Panc1 (cell line): ENCODE data around the gene AMER2. TPM values are rescaled to one million over a fixed set of nuclear protein-coding genes. Genes with fewer than 3 reads are reported as not detected.

Source experiments
- ATAC-seq: fragments of 200-7000 bp; cut with Tn5 transposase; 2 replicates; pipeline ENCODE4 v1.9.1; 2020; ENCODE audit warnings: mild to moderate bottlenecking, moderate library complexity
- BruUV-seq: library from RNA; stranded (reverse); fragments of 400-500 nt; replicated peaks from 2 replicates; lab custom pipeline; 2021; lab: Mats Ljungman, UMichigan
- CTCF ChIA-PET: fragments of 300-600 bp; sonication (Branson Sonifier 250); formaldehyde crosslinking; loops from one replicate; lab custom pipeline; 2022; ENCODE audit warnings: antibody characterized with exemption; lab: Charles Lee
- POLR2A ChIA-PET: fragments of 300-600 bp; sonication (Branson Sonifier 250); formaldehyde crosslinking; loops from one replicate; lab custom pipeline; 2022; ENCODE audit warnings: antibody characterized with exemption; lab: Charles Lee
- DNase-seq: peaks from one replicate; pipeline ENCODE4 v3.0.0-alpha.2; 2010; ENCODE audit warnings: low read depth, low spot score
- H3K27ac ChIP-seq: 2 replicates; pipeline ENCODE4 v1.5.1; 2011; ENCODE audit warnings: mild to moderate bottlenecking, low read length, inconsistent platforms
- H3K27me3 ChIP-seq: fragments of 200-500 bp; sonication (Bioruptor generic); 2 replicates; pipeline ENCODE4 v1.6.0; 2014; ENCODE audit warnings: low read length, inconsistent platforms; ENCODE audit not compliant: control insufficient read depth, insufficient read depth
- H3K36me3 ChIP-seq: fragments of 200-500 bp; sonication (Bioruptor generic); 2 replicates; pipeline ENCODE4 v1.5.1; 2014; ENCODE audit warnings: inconsistent platforms, mild to moderate bottlenecking, low read length, moderate library complexity; ENCODE audit not compliant: control insufficient read depth, insufficient read depth
- H3K4me1 ChIP-seq: 2 replicates; pipeline ENCODE4 v1.5.1; 2011; ENCODE audit warnings: inconsistent platforms, mild to moderate bottlenecking, low read length, moderate library complexity; ENCODE audit not compliant: control insufficient read depth, insufficient read depth
- H3K4me3 ChIP-seq, 2 experiments: 2 replicates each; pipeline ENCODE4 v1.5.1; 2011 to 2012; ENCODE audit warnings: low read depth in 2 of 2, low read length in 2 of 2, mild to moderate bottlenecking in 2 of 2, inconsistent platforms in 1 of 2, moderate library complexity in 1 of 2
- H3K9me3 ChIP-seq: fragments of 200-500 bp; sonication (Bioruptor generic); 2 replicates; pipeline ENCODE4 v1.5.1; 2014; ENCODE audit warnings: low read depth, mild to moderate bottlenecking, inconsistent platforms, low read length, moderate library complexity; ENCODE audit not compliant: control insufficient read depth, insufficient read depth
- CTCF ChIP-seq: fragments of 450-650 bp; IDR thresholded peaks from 2 replicates; pipeline ENCODE4 v1.5.1; 2017; ENCODE audit warnings: mild to moderate bottlenecking
- POLR2AphosphoS5 ChIP-seq: IDR thresholded peaks from 2 replicates; pipeline ENCODE4 v1.6.1; 2012; ENCODE audit warnings: mild to moderate bottlenecking, low read depth, low read length, moderate library complexity
- SIN3A ChIP-seq: IDR thresholded peaks from 2 replicates; pipeline ENCODE4 v1.6.1; 2012; ENCODE audit warnings: low read depth, mild to moderate bottlenecking, low read length, moderate library complexity, borderline replicate concordance; ENCODE audit not compliant: insufficient read depth
- TCF7L2 ChIP-seq: IDR thresholded peaks from 2 replicates; pipeline ENCODE4 v1.6.1; 2011; ENCODE audit warnings: mild to moderate bottlenecking, low read depth, low read length, inconsistent platforms
- in situ Hi-C: cut with HindIII; loops from 2 replicates; pipeline ENCODE4 v1.10.0; 2016; ENCODE audit warnings: low sequenced_read_pairs, low pct_unique_long_range_greater_than_20kb
- intact Hi-C: fragments of 100-400 bp; cut with micrococcal nuclease; formaldehyde crosslinking; loops from one replicate; pipeline ENCODE4 v1.10.0; 2022; ENCODE audit not compliant: unreplicated experiment
- total RNA-seq: library from RNA; stranded (reverse); gene quantifications from one replicate; pipeline ENCODE4 v1.2.1, GENCODE V29; 2021; ENCODE audit not compliant: unreplicated experiment
- TF ChIP-seq, protein P1 (sequence below), 2 experiments: IDR thresholded peaks; 2 replicates each; pipeline ENCODE4 v1.6.1; 2011 to 2012; ENCODE audit warnings: low read depth in 2 of 2, control low read depth in 1 of 2, low read length in 1 of 2, mild to moderate bottlenecking in 1 of 2, moderate library complexity in 1 of 2; ENCODE audit not compliant: insufficient read depth in 1 of 2

AMER2 gene
- total RNA-seq, 1 experiment from 2014 or later = not detected

DNA sequence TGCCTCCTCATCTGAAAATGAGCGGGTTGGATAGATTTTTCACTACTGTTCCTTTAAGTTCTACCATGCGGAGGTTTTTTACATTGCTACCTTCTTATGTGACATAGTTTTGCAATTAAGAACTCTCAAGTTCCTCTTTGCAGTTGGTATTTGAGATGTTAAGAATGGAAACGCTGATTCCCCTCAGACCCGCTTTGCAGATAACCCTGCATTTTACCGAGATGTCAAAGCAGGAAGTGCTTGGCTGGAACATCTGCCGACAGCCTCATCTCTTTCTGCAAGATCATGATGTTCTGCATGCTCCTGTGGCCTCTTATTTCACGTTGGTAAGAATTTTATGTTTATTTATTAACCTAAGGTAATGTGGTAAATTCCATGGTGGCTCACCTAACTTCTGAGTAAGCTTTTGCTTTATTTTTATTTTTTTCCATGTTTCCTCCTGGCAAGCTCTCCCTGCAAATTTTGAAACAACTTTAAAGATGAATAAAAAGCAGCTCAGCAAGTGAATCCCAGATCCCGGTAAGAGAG, 53.6 kb downstream of the AMER2 start:
- no peaks in the 10 kb centered on the region for H3K36me3 ChIP-seq
- DNase-seq = no peak
- no TSS peak for BruUV-seq
- TF ChIP-seq CTCF (no peak), POLR2AphosphoS5 (no peak), TCF7L2 (no peak), SIN3A (no peak)
- TF ChIP-seq, protein P1, sequence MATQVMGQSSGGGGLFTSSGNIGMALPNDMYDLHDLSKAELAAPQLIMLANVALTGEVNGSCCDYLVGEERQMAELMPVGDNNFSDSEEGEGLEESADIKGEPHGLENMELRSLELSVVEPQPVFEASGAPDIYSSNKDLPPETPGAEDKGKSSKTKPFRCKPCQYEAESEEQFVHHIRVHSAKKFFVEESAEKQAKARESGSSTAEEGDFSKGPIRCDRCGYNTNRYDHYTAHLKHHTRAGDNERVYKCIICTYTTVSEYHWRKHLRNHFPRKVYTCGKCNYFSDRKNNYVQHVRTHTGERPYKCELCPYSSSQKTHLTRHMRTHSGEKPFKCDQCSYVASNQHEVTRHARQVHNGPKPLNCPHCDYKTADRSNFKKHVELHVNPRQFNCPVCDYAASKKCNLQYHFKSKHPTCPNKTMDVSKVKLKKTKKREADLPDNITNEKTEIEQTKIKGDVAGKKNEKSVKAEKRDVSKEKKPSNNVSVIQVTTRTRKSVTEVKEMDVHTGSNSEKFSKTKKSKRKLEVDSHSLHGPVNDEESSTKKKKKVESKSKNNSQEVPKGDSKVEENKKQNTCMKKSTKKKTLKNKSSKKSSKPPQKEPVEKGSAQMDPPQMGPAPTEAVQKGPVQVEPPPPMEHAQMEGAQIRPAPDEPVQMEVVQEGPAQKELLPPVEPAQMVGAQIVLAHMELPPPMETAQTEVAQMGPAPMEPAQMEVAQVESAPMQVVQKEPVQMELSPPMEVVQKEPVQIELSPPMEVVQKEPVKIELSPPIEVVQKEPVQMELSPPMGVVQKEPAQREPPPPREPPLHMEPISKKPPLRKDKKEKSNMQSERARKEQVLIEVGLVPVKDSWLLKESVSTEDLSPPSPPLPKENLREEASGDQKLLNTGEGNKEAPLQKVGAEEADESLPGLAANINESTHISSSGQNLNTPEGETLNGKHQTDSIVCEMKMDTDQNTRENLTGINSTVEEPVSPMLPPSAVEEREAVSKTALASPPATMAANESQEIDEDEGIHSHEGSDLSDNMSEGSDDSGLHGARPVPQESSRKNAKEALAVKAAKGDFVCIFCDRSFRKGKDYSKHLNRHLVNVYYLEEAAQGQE (IDR thresholded peaks at IDR 0.05; ENCODE audit: insufficient read depth in 1 of 2, low read depth in 2 of 2, low read length in 1 of 2) = no peak
- H3K27me3 ChIP-seq = no peaks in the 10 kb centered on the region
- no peak overlapping the region for H3K27ac ChIP-seq
- in situ Hi-C loops (no loop called here), intact Hi-C loops (no loop called here)
- ATAC-seq = no peak
- no peak overlapping the region for H3K4me3 ChIP-seq
- ChIA-PET CTCF (no interaction called here), POLR2A (no interaction called here)
- no peaks in the 10 kb centered on the region for H3K4me1 ChIP-seq
- H3K9me3 ChIP-seq = no peaks in the 10 kb centered on the region

DNA sequence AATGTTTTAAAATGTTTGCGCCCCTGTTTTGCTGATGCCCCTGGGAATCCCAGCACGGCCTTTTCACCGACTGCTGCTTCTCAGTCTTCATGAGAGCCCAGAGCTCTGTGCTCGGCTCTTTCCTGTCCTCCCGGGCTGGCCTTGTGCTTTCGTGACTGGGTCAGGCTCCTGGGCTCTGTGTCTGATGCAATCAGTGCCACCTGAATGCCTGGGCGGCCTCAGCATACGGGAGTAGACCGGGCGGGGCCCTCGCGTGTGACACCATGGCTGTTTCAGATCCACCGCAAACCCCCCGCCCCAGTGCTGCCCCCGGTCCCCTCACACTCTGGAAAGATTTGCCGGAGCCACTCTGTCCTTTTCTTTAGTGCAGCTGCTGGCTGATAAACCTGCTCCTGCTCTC, 54.8 kb downstream of the AMER2 start:
- H3K4me1 ChIP-seq = no peaks in the 10 kb centered on the region
- CTCF ChIA-PET = no interaction called here
- in situ Hi-C loops (no loop called here), intact Hi-C loops (no loop called here)
- TF ChIP-seq, protein P1 (IDR thresholded peaks at IDR 0.05; ENCODE audit: insufficient read depth in 1 of 2, low read depth in 2 of 2, low read length in 1 of 2) = no peak
- TF ChIP-seq SIN3A = no peak
- TF ChIP-seq TCF7L2 = no peak
- TF ChIP-seq CTCF = no peak
- no peak for TF ChIP-seq POLR2AphosphoS5
- H3K4me3 ChIP-seq = no peak overlapping the region
- POLR2A ChIA-PET = no interaction called here
- no peaks in the 10 kb centered on the region for H3K9me3 ChIP-seq
- H3K36me3 ChIP-seq = no peaks in the 10 kb centered on the region
- ATAC-seq (no peak), DNase-seq (no peak)
- H3K27ac ChIP-seq = no peak overlapping the region
- H3K27me3 ChIP-seq = no peaks in the 10 kb centered on the region
- no TSS peak for BruUV-seq
